GM19043 (cell line): ENCODE data around the gene ALDOC.
"Not testable (repeated sequence)": the region's sequence is repeated elsewhere in the genome, so short reads cannot be mapped to it uniquely, and the experiment has no call there.

Experiments used
- ATAC-seq: cut with Tn5 transposase; IDR thresholded peaks from one replicate; pipeline ENCODE4 v1.9.1; 2021; ENCODE audit warnings: low read depth; ENCODE audit not compliant: unreplicated experiment

The ALDOC gene

GRCh38 chr17:28576758-28577465 is at the start of gene ALDOC:
Gene ALDOC, minus strand, starts transcription at chr17:28576895. Its CDS starts 1,363 bp downstream, at chr17:28575532.
- ATAC-seq: peak; percentile 86

DNA sequence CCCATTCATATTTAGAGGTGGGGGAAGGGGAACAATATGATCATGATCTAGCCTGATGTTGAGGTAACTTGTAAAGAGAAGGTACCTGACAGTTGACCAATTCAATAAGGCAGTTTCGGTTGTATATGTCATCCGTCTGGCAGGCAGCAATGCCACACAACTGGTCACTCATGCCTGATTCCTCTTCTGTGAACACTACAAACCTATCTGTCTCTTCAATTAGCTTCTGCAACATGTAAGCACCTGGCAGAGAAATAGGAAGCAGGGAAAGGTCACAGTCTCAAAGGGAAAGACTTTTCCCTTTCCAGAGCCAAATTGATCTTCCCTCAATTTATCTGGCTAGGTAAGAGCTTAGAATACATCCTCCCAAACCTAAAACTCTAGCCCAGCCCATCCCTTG is 47.5 kb upstream of the ALDOC start:
- ATAC-seq: no peak

DNA sequence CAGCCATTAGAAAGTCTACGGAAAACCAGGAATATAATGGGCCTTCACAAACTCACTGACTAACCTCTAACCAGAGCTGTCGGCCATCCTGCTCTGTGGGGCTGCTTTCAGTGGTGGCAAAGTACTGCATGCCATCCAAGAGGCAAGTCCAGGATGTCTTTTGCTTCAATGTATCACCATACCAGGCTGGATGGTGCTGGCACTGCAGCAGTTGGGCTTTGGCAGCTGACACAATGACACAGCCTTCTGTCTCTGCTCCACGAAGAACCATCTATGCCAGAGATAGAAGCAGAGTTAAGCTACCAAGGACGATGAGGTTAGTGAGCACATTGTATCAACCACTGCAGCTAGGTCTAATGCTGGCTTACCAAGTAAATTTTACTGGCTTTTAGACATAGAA is 47.0 kb upstream of the ALDOC start:
- ATAC-seq: no peak

GRCh38 chr17:28622186-28622585 is 45.5 kb upstream of the ALDOC start:
- ATAC-seq: no peak

DNA sequence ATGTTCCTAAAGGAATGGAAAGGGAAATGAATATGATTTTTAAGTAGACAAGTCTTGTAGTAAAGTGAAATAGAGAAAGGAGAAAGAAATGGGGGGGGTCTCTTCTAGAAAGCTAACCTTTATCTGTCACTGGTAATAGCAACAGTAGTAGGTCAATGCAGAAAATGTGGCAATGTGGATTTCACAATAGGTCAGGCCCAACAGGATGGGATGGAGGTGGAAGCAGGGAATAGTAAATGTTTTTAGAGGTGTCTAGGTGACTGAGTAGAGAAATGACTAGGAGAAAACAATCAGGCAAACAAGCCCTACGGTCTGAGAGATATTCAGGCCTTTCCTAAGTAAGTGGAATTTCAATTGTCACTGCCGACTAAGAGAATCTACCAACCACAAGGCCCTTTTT is 43.3 kb upstream of the ALDOC start:
- no peak for ATAC-seq

- no peak for ATAC-seq
Observed at GRCh38 chr17:28618464-28618863, 41.8 kb upstream of the ALDOC start.

GRCh38 chr17:28616281-28616680 is 39.6 kb upstream of the ALDOC start:
- ATAC-seq: no peak

- no peak for ATAC-seq
Observed at GRCh38 chr17:28615260-28615940, 38.7 kb upstream of the ALDOC start.

DNA sequence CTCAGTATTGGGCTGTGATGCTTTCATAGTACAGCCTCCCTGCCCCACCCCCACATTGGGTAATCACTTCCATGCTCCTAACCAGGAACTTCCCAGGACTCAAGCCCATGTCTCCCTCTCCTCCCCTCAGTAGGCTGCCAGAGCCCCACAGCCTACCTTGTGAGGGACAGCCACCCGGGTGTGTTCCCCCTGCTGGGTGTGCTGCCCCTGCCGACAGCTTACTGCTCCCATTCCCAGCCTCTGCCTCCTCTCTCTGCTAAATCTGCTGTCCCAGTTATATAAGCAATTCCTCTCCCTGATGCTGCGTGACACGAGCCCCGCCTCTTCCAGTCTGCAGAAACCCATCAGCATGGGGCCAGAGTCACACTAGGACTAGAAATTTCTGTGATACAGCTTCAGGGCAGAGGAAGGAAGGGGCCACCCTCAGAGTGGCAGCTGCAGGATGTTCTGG is 37.3 kb upstream of the ALDOC start, which contains the start of gene RSKR:
RSKR (minus strand) TSS at position 255 of the 451 bp plus-strand sequence; CDS start at position 231, 24 bp downstream.
- no peak for ATAC-seq

DNA sequence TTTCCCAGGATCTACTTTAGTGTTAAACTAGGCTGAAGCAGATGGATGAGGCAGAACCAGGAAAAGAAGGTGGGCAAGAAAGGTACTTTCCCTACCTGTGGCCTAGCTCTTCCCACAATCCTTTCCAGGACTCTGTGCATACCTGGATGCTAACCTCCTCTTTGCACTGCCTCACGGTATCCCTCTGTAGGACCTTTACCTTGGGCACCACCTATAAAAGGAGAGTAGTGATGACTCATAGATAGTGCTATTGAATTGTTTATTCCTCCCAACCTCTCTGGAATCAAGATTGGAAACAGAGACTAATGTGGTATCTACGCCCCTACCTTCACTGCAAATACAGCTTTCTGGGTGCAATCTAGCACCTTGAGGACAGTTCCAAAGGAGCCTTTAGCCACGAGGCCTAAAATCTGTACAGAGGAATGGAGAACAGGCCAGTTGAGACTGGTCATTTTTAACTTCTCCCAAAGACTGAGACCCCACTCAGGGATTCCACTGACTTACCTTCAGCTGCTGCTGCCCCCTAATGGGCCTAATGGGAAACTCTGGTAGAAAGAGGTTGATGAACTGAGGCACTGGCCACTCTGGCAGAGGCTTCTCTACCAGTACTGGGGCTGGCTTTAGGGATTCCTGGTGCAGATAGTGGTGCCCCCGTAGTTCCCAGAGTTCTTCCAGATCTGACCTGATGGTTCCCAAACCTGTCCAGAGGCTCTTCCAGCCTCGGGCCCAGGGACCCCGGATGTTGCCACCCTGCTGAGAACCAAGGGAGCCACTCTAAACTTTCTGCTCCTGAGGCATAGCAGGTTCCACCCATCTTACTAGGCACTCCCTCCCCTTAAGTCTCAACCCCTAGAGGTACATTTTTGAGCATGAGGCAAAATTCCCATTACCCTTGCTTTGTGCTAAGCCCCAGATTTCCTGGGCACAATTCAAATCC is 36.5 kb upstream of the ALDOC start:
- ATAC-seq: no peak

DNA sequence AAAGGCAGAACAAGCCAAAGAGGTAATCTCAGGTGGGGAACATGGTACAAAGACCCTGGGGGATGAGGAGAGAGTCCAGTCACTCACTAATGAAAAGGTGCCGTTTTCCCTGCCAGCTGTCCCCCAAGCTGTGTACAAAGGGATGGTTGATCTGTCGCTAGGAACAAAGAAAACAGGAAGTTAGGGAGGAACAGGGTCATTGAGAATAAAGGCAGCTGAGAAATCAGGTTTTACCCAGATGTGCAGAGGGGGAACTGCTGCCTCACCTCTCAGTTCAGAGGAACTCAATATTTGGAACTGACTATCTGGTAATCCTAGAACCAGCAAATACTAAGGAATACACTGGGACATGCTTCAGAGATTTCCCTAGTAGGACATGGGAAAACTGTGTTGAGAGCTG is 35.8 kb upstream of the ALDOC start:
- ATAC-seq: no peak

DNA sequence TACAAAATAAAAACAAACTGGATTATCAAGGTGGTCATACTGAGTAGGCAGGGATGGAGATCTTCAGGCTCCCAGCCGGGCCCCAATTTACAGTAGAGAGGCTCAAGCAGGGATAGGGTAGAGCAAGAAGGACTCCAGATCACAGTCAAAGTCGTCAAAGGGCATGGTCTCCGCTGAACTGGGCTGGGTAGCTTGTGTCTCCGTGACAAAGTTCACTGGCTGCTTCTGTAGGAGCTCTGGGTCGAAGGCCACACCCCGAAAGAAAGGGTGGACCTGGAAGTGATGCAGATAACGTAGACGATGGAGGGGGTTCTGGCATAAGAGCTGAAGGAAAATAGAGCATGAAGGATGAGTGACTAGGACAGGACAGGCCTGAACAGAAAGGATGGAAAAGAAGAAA is 33.7 kb upstream of the ALDOC start:
- ATAC-seq: no peak

GRCh38 chr17:28604031-28604430 is 27.3 kb upstream of the ALDOC start:
- not testable (repeated sequence) for ATAC-seq

- peak; percentile 28 for ATAC-seq
Observed at GRCh38 chr17:28599311-28600184, 22.9 kb upstream of the ALDOC start.

DNA sequence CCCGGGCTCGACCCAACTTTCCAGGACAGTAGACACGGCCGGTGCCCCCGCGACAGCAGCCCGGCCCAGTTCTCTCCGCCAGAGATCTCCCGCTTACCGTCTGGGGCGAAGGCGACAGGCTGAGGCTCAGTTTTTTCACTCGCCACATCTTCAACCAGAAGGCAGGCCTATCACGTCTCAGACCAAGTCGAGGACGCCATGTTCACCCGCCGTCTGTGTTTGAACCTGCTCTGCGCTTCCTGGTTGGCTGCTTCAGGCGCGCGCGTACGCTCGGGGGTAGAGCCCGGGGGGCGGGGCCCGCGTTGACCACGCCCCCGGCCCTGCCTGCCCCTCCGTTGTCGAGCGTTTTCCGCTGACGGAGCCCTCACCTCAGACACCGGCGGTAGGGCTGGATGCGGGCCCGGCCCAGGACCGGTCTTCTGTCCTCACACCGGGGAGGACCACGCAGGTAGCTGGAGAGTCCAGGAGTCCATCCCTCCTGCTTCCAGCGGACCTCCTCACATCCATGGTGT is 22.2 kb upstream of the ALDOC start, which contains the start of gene SPAG5:
SPAG5 (minus strand) TSS at position 227 of the 512 bp plus-strand sequence; CDS start at position 148, 79 bp downstream.
- peak; percentile 87 for ATAC-seq

GRCh38 chr17:28598389-28598788 is 21.7 kb upstream of the ALDOC start:
- ATAC-seq: no peak

GRCh38 chr17:28597606-28598383 is 21.1 kb upstream of the ALDOC start:
- ATAC-seq: no peak

GRCh38 chr17:28592260-28592659 is 15.6 kb upstream of the ALDOC start:
- ATAC-seq: no peak

DNA sequence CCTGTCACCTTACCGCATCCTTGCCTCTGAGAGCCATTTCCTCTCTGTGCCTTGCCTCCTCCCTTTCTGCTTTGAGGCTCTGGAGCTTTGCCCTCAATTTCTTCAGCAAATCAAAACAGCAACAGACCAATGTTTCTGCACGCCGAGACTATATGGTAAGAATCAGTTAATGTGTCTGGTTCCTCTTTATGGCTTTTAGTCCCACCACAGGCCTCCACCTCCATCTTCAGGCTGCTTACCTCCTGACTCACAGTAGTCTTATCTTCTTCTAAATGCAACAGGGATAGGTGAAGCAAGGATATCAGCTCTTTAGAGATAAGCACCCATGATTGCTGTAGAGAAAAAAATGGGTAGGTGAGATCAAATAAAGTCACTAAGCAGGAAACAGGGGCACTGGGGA is 9.2 kb upstream of the ALDOC start:
- no peak for ATAC-seq
